Chondrocyte (in vitro differentiated cells): Measurements from ENCODE around the gene CEBPB. TPM values are rescaled to one million over a fixed set of nuclear protein-coding genes. Genes with fewer than 3 reads are reported as not detected.

Experiments
- DNase-seq: peaks from one replicate; pipeline ENCODE4 v3.0.0; 2021; ENCODE audit warnings: mixed read lengths, low spot score
- H3K27ac Mint-ChIP-seq: one replicate; pipeline ENCODE4 v1.8.0; 2021; ENCODE audit warnings: mild to moderate bottlenecking, moderate library complexity, mixed read lengths; ENCODE audit not compliant: unreplicated experiment
- H3K27me3 Mint-ChIP-seq: 2 replicates; pipeline ENCODE4 v1.8.0; 2021; ENCODE audit warnings: low read depth, mixed read lengths
- H3K36me3 Mint-ChIP-seq: 2 replicates; pipeline ENCODE4 v1.8.0; 2021; ENCODE audit warnings: low read depth, mixed read lengths
- H3K4me1 Mint-ChIP-seq: 2 replicates; pipeline ENCODE4 v1.8.0; 2021; ENCODE audit warnings: low read depth, mild to moderate bottlenecking, mixed read lengths
- H3K4me3 Mint-ChIP-seq: one replicate; pipeline ENCODE4 v1.8.0; 2021; ENCODE audit warnings: mild to moderate bottlenecking, moderate library complexity, mixed read lengths; ENCODE audit not compliant: unreplicated experiment
- H3K9me3 Mint-ChIP-seq: 2 replicates; pipeline ENCODE4 v1.8.0; 2021; ENCODE audit warnings: low read depth, mixed read lengths
- CTCF ChIP-seq: fragments of 200-600 bp; sonication (generic); IDR thresholded peaks from 2 replicates; pipeline ENCODE4 v1.5.0; 2021; ENCODE audit warnings: antibody characterized with exemption, mild to moderate bottlenecking, moderate library complexity
- total RNA-seq: library from RNA; stranded (reverse); gene quantifications from 3 replicates; pipeline ENCODE4 v1.2.1, GENCODE V29; 2021

CEBPB gene
- total RNA-seq, 1 donor from 2014 or later, result 81.4 TPM

- no peak overlapping the region for H3K4me3 Mint-ChIP-seq
- no peak for DNase-seq
- no peak overlapping the region for H3K27ac Mint-ChIP-seq
- H3K27me3 Mint-ChIP-seq, result peaks cover 4% of the 10 kb centered on the region
- H3K36me3 Mint-ChIP-seq, result peaks cover 3% of the 10 kb centered on the region
- peaks cover 4% of the 10 kb centered on the region for H3K9me3 Mint-ChIP-seq
- no peak for TF ChIP-seq CTCF
- peaks cover 10% of the 10 kb centered on the region for H3K4me1 Mint-ChIP-seq
Observed at GRCh38 chr20:50216543-50217206, 26.0 kb downstream of the CEBPB start.

- Mint-ChIP-seq H3K4me3 (no peak overlapping the region), H3K27me3 (peaks cover 4% of the 10 kb centered on the region), H3K36me3 (peaks cover 3% of the 10 kb centered on the region), H3K9me3 (peaks cover 4% of the 10 kb centered on the region), H3K27ac (no peak overlapping the region), H3K4me1 (peaks cover 10% of the 10 kb centered on the region)
- no peak for DNase-seq
- TF ChIP-seq CTCF, result no peak
Observed at GRCh38 chr20:50217207-50217949, 26.7 kb downstream of the CEBPB start.

- DNase-seq, result no peak
- Mint-ChIP-seq H3K27me3 (peaks cover 4% of the 10 kb centered on the region), H3K4me1 (peaks cover 10% of the 10 kb centered on the region), H3K4me3 (no peak overlapping the region), H3K9me3 (peaks cover 4% of the 10 kb centered on the region), H3K27ac (no peak overlapping the region), H3K36me3 (peaks cover 3% of the 10 kb centered on the region)
- no peak for TF ChIP-seq CTCF
Observed at GRCh38 chr20:50218987-50219435, 28.4 kb downstream of the CEBPB start.

- H3K4me1 Mint-ChIP-seq, result peaks cover 13% of the 10 kb centered on the region
- H3K36me3 Mint-ChIP-seq, result peaks cover 3% of the 10 kb centered on the region
- TF ChIP-seq CTCF, result no peak
- no peak for DNase-seq
- peaks cover 4% of the 10 kb centered on the region for H3K9me3 Mint-ChIP-seq
- H3K27me3 Mint-ChIP-seq, result peaks cover 4% of the 10 kb centered on the region
- no peak overlapping the region for H3K27ac Mint-ChIP-seq
- H3K4me3 Mint-ChIP-seq, result no peak overlapping the region
Observed at GRCh38 chr20:50219600-50219999, 29.0 kb downstream of the CEBPB start.

GRCh38 chr20:50220093-50220893, 29.7 kb downstream of the CEBPB start:
- TF ChIP-seq CTCF, result no peak
- Mint-ChIP-seq H3K27me3 (peaks cover 3% of the 10 kb centered on the region), H3K36me3 (peaks cover 3% of the 10 kb centered on the region), H3K4me1 (peaks cover 15% of the 10 kb centered on the region), H3K4me3 (no peak overlapping the region), H3K27ac (no peak overlapping the region), H3K9me3 (peaks cover 4% of the 10 kb centered on the region)
- DNase-seq, result no peak
